Measurements from ENCODE around the gene IQCE. TPM values are rescaled to one million over a fixed set of nuclear protein-coding genes. Genes with fewer than 3 reads are reported as not detected.

Gene IQCE
- total and polyA plus RNA-seq, 2 donors (not counting 1 experiment from before 2014, with no cell fraction given), result 3.5 to 9.5 TPM

DNA sequence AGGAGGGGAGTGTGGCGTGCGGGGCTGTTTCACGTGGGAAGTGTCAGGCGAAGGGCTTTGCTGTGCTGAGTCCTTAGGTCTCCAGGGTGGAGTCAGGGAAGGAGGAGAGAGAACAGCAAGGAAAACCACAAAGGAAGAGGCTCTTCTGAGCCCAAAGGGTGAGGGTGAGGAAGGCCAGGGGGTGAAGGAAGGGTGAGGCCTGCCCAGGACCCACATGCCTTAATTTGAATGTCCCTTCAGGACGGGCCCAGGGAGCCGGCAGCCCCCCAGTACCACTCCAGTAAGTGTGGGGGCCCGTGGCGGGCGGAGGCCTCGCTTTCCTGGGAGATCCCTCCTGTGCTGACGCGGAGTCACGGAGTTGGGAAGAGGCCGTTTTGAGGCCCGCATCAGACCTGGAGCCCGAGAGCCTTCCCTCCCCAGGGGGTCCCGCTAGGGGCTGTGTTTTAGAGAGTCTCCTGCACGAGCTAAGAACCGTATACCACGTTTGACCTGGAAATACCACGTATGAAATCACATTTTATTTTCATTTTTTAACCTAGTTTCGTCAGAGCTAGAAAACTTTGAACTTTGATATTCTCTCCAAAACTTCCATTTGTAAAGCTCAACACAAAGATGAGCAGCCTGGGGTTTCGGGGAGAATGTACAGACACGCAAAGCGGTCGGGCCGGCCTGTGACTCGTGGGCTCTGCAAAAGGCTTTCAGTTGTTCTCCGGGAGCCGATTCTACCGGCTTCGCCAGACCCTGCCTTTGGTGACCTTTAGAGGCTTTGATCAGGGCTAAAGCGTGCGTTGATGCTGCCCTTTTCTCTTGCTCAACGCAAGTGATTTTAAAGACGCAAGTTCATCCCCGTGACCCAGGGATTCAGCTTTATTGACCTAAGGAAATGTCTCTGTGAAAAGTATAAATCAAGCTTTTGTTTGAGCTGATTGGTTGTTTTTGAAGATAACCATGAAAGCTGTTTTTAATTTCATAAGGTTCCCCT is 49.4 kb downstream of the IQCE start:
- DNase-seq (no peak), ATAC-seq (ENCODE audit: low read depth) (no peak)
- H3K27me3 Mint-ChIP-seq, result no peaks in the 10 kb centered on the region
- Histone ChIP-seq H3K4me2 (replicated peaks; ENCODE audit: low read depth, low read length, poor library complexity, severe bottlenecking) (peak overlapping the region; percentile 76), H3K27ac (ENCODE audit: low read length in 2 of 2) (peak overlapping the region in 1 of 2 donors; percentile 7), H3K4me1 (ENCODE audit: control insufficient read depth in 2 of 2, insufficient read depth in 2 of 2, low read length in 2 of 2) (peaks cover 13 to 20% of the 10 kb centered on the region in 2 donors), H3K36me3 (replicated peaks in 1 of 2; ENCODE audit: control extremely low read depth in 1 of 2, control insufficient read depth in 1 of 2, extremely low read depth in 1 of 2, insufficient read depth in 2 of 2, low read length in 1 of 2) (no peaks in the 10 kb centered on the region), H3K4me3 (ENCODE audit: control extremely low read depth in 1 of 5, extremely low read depth in 1 of 5, insufficient read depth in 1 of 5, low read depth in 2 of 5, low read length in 4 of 5) (peak overlapping the region in 4 of 5 experiments; percentile 18 to 48 (median 37)), H2AFZ (ENCODE audit: insufficient read depth, low read depth, low read length, poor library complexity, severe bottlenecking) (peak overlapping the region; percentile 63), H3K9ac (ENCODE audit: low read length) (peak overlapping the region; percentile 50), H3K9me3 (ENCODE audit: control extremely low read depth in 1 of 3, control insufficient read depth in 2 of 3, insufficient read depth in 1 of 3, low read length in 2 of 3) (no peaks in the 10 kb centered on the region), H4K20me1 (ENCODE audit: control insufficient read depth, insufficient read depth, low read length, poor library complexity, severe bottlenecking) (no peaks in the 10 kb centered on the region), H3K79me2 (ENCODE audit: control insufficient read depth, insufficient read depth, low read length) (no peaks in the 10 kb centered on the region), H3K27me3 (replicated peaks in 1 of 4; ENCODE audit: control extremely low read depth in 1 of 4, control insufficient read depth in 3 of 4, insufficient read depth in 4 of 4, low read length in 3 of 4) (no peaks in the 10 kb centered on the region)
- peak overlapping the region; percentile 87 for H3K4me3 Mint-ChIP-seq
- CTCF ChIA-PET, result interaction anchor here (0.7 to 2.1 kb wide), 14 partner anchors 10 to 482 kb away, joined by 3 to 19 read pairs (median 3); no protein-coding TSS in a partner anchor
- H3K9me3 Mint-ChIP-seq (ENCODE audit: insufficient read depth), result no peaks in the 10 kb centered on the region
- TF ChIP-seq, protein P1, sequence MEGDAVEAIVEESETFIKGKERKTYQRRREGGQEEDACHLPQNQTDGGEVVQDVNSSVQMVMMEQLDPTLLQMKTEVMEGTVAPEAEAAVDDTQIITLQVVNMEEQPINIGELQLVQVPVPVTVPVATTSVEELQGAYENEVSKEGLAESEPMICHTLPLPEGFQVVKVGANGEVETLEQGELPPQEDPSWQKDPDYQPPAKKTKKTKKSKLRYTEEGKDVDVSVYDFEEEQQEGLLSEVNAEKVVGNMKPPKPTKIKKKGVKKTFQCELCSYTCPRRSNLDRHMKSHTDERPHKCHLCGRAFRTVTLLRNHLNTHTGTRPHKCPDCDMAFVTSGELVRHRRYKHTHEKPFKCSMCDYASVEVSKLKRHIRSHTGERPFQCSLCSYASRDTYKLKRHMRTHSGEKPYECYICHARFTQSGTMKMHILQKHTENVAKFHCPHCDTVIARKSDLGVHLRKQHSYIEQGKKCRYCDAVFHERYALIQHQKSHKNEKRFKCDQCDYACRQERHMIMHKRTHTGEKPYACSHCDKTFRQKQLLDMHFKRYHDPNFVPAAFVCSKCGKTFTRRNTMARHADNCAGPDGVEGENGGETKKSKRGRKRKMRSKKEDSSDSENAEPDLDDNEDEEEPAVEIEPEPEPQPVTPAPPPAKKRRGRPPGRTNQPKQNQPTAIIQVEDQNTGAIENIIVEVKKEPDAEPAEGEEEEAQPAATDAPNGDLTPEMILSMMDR (IDR thresholded peaks at IDR 0.05), result no peak
- no peak for TF ChIP-seq EZH2 (IDR thresholded peaks at IDR 0.05; ENCODE audit: borderline replicate concordance, insufficient read depth, low read depth, low read length, poor library complexity, severe bottlenecking)
- intact Hi-C loops (cut with micrococcal nuclease), result loop anchor here (2.0 kb wide), 1 partner anchor 53 kb away; the partner anchor contains the start of gene BRAT1
- WGBS (ENCODE audit: insufficient coverage), result 63% methylated on average over 27 of the region's 37 CpGs
- peak overlapping the region; percentile 88 for H3K27ac Mint-ChIP-seq
- H3K4me1 Mint-ChIP-seq, result peaks cover 22% of the 10 kb centered on the region
- POLR2A ChIA-PET, result interaction anchor here (1.0 to 1.8 kb wide), 4 partner anchors 32 to 109 kb away, joined by 3 to 5 read pairs (median 4); no protein-coding TSS in a partner anchor
